ENCODE data around the gene IRF1. TPM values are rescaled to one million over a fixed set of nuclear protein-coding genes. Genes with fewer than 3 reads are reported as not detected.

IRF1 gene
- total RNA-seq, 1 experiment from 2014 or later = 1.8 TPM

GRCh38 chr5:132480546-132480892 lies 10.1 kb downstream of the IRF1 start:
- no peak for DNase-seq (ENCODE audit: low read depth, low spot score)
- in situ Hi-C loops (cut with HindIII; ENCODE audit: low pct_unique_long_range_greater_than_20kb, low sequenced_read_pairs) = no loop called here

GRCh38 chr5:132480042-132480441 lies 10.5 kb downstream of the IRF1 start:
- in situ Hi-C loops (cut with HindIII; ENCODE audit: low pct_unique_long_range_greater_than_20kb, low sequenced_read_pairs) = no loop called here
- DNase-seq (ENCODE audit: low read depth, low spot score) = no peak

DNA sequence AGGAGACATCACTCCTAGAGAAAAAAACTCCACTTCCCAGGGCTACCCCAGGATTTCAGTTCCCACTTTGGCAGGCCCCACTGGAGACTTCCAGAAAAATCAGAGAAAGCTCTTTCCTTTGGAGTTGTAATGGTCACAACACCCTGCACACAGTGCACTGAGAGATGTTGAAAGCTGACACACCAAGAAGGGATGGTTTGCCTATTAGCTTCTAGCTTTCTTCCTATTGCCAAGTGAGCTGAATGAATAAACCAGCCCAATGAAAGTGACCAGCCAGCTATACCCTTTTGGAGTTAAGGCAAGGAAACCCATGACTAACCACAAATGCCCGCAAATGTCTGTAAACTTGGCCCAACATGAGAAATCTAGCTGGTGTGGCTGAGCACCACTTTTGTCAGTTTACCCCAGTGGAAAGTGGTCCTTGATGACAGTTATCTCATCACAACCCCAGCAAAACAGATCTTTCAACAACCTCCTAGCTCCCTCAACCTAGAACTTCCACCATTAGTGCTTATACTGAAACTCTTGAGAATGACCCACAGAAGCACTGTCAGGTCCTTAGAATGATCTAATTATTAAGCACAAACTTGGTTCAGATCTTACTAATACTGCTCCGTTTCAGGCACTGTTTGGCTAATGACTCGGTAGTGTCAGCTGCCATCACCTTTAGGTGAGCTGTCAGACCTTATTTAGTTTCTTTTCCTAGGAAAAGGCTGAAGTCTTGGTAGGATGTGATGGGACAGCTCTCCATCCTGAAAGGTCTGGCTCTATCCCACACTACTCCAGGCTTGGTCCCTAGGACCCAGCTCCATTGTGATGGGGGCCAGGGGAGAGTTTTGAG lies 11.2 kb downstream of the IRF1 start:
- in situ Hi-C loops (cut with HindIII; ENCODE audit: low pct_unique_long_range_greater_than_20kb, low sequenced_read_pairs) = no loop called here
- no peak for DNase-seq (ENCODE audit: low read depth, low spot score)

DNA sequence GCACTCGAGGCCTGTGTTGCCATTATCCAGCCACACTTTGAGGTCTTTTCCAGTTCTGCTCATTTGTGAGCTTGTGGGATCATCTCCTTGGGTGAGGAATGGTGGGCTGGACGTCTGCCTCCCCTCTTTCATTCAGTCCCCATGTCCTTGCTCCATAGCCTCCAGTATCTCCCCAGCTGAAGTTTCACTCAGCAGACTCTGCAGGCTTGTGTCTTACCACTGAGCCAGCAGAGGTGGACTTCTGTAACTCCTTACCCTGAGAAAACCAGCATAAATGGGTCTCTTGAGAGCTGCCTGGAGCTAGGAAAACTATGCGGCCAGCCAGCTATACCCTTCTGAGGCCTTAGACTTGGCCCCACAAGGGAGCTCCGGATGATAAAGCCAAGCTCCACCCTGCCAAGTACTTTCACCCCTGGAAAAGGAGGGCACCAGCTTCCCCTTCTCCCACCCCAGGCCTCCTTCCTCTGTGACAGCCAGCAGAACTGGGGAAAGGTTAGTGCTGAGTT lies 12.2 kb downstream of the IRF1 start:
- in situ Hi-C loops (cut with HindIII; ENCODE audit: low pct_unique_long_range_greater_than_20kb, low sequenced_read_pairs) = no loop called here
- no peak for DNase-seq (ENCODE audit: low read depth, low spot score)

DNA sequence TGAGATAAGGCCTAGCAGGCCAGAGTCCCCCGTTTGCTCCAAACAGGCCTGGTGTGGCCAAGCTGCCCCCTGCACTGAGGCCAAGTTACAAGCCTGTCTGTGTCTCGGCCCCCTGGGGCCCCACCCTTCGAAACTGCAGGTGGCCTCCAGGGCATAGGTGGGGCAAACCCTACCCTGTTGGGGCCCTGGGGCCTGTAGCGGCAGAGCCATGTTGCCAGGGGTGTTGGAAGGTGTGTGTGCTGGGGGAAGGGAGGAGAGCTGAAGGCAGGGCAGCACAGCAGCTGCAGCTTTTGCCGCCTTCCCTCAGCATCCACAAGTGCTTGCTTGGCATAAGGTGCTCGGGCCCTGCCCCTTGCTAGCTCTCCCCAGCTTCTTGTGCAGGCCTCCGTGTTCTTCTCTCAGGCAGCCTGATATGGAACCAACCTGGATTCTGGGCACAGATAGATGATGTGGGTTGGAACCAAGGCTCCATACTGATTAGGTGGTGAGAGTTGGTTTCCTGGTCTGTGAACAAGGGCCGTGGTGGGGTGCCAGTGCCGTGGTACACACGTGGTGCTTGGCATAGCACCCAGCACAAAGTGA lies 12.7 kb downstream of the IRF1 start:
- in situ Hi-C loops (cut with HindIII; ENCODE audit: low pct_unique_long_range_greater_than_20kb, low sequenced_read_pairs) = no loop called here

GRCh38 chr5:132476876-132477781 lies 13.4 kb downstream of the IRF1 start:
- in situ Hi-C loops (cut with HindIII; ENCODE audit: low pct_unique_long_range_greater_than_20kb, low sequenced_read_pairs) = no loop called here
- DNase-seq (ENCODE audit: low read depth, low spot score) = peak; percentile 44

More for the DNA sequence above, 12.7 kb downstream of the IRF1 start:
- DNase-seq (ENCODE audit: low read depth, low spot score) = no peak

DNA sequence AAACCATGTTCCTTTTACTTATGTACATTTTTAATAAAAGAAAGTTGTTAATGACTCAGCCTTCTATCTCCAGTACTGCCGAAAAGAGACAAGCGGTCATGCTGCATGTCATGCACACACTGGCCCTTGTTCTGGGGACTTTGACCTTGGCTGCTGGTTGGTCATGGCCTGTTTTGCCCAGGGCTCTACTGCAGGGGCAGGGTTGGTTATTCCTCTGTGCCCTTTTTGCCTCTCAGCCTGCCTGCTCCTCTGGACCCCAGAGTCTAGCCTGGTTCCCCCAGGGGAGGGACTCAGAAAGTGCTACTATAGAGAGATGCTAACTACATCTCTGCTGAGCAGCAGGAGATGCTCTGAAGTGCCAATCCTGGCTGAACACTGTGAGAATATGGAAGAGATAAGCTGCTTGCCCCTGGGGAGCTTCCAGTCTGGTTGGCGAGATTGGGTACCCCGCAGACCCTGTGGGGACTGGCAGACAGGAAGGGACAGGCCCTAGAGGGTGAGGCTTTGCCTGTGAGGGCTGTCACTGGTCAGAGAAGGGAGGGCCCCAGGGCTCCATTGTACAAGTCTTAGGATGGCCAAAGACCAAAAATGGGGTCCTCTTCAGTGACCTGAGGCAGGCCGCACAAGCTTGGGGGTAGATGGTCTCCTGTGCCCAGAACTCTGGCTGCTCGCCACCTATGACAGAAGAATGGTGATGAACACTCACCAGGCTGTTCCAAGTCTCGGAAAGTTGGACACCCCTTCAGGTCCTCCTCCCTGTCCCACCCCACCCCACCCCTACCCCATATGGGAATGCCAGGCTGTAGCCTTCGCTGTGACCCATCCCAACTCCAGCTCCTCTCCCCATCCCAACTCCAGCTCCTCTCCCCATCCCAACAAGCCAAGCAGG lies 14.3 kb downstream of the IRF1 start:
- no peak for DNase-seq (ENCODE audit: low read depth, low spot score)
- in situ Hi-C loops (cut with HindIII; ENCODE audit: low pct_unique_long_range_greater_than_20kb, low sequenced_read_pairs) = no loop called here

GRCh38 chr5:132475497-132475882 lies 15.1 kb downstream of the IRF1 start:
- in situ Hi-C loops (cut with HindIII; ENCODE audit: low pct_unique_long_range_greater_than_20kb, low sequenced_read_pairs) = no loop called here
- no peak for DNase-seq (ENCODE audit: low read depth, low spot score)

DNA sequence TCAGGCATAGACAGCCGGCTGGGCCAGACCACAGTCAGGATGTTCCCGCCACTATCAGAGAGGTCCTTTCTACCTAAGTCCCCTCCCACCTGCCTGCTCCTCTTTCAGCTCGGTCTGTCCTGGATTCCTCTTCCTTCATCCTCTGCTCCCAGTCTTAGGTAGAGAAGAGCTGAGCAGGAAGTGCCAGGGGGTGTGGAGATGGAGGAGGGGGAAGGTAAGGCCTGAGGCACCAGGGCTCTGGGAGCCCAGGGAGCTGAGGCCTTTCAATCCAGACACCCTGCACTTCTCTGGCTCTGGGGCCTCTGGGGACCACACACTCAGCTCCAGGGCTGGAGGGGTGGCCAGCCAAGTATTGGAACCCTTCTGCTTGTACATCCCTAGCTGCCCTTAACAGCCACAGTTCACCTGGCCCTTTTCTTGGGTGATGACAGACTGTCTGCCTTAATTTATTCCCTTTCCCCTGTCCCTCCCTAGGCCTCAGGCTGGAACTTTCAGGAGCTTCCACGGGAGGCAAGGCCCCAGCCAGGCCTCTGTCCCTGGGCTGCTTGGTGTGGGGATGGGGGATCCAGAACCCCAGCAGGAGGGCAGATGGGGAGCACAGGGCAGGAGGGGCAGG lies 15.6 kb downstream of the IRF1 start:
- in situ Hi-C loops (cut with HindIII; ENCODE audit: low pct_unique_long_range_greater_than_20kb, low sequenced_read_pairs) = no loop called here

GRCh38 chr5:132474131-132474723 lies 16.3 kb downstream of the IRF1 start:
- in situ Hi-C loops (cut with HindIII; ENCODE audit: low pct_unique_long_range_greater_than_20kb, low sequenced_read_pairs) = no loop called here
- DNase-seq (ENCODE audit: low read depth, low spot score) = no peak

More for the DNA sequence above, 15.6 kb downstream of the IRF1 start:
- DNase-seq (ENCODE audit: low read depth, low spot score) = no peak

- DNase-seq (ENCODE audit: low read depth, low spot score) = no peak
- in situ Hi-C loops (cut with HindIII; ENCODE audit: low pct_unique_long_range_greater_than_20kb, low sequenced_read_pairs) = no loop called here
These were observed 16.9 kb downstream of the IRF1 start for GRCh38 chr5:132473668-132474067.

DNA sequence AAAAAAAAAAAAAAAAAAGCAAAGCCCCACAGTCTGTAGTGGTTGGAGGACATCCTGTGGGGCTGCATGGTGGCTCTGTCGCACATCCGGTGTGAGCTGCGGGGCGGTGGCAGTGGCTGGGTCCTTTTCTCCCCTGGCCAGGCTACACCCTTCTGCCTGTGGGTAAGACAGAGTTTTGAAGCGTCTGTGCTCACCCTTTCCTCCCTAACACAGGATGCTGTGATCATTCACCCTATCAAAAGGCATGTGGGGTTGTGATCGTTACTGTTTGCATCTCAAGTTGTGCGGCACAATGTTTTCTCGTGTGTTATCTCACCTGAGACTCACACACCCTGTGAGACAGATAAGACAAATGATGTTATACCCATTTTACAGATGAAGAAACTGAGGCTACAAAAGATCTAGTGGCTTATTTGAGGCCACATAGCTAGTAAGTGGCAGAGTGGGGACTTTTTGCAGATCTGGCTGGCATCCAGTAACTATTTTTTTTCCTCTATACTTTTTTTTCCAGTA lies 17.5 kb downstream of the IRF1 start:
- in situ Hi-C loops (cut with HindIII; ENCODE audit: low pct_unique_long_range_greater_than_20kb, low sequenced_read_pairs) = no loop called here
- no peak for DNase-seq (ENCODE audit: low read depth, low spot score)

DNA sequence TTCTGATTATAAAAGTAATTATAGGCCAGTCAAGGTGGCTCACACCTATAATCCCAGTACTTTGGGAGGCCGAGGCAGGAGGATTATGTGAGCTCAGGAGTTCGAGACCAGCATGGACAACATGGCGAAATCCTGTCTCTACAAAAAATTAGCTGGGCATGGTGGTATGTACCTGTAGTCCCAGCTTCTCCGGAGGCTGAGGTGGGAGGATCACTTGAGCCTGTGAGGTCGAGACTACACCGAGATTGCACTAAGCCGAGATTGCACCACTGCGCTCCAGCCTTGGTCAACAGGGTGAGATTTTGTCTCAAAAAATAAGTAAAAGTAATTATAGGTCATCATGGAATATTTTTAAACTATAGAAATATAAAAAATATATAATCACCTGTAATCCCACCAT lies 18.1 kb downstream of the IRF1 start:
- no peak for DNase-seq (ENCODE audit: low read depth, low spot score)
- in situ Hi-C loops (cut with HindIII; ENCODE audit: low pct_unique_long_range_greater_than_20kb, low sequenced_read_pairs) = no loop called here

- in situ Hi-C loops (cut with HindIII; ENCODE audit: low pct_unique_long_range_greater_than_20kb, low sequenced_read_pairs) = no loop called here
These were observed 18.6 kb downstream of the IRF1 start for GRCh38 chr5:132471944-132472343.

DNA sequence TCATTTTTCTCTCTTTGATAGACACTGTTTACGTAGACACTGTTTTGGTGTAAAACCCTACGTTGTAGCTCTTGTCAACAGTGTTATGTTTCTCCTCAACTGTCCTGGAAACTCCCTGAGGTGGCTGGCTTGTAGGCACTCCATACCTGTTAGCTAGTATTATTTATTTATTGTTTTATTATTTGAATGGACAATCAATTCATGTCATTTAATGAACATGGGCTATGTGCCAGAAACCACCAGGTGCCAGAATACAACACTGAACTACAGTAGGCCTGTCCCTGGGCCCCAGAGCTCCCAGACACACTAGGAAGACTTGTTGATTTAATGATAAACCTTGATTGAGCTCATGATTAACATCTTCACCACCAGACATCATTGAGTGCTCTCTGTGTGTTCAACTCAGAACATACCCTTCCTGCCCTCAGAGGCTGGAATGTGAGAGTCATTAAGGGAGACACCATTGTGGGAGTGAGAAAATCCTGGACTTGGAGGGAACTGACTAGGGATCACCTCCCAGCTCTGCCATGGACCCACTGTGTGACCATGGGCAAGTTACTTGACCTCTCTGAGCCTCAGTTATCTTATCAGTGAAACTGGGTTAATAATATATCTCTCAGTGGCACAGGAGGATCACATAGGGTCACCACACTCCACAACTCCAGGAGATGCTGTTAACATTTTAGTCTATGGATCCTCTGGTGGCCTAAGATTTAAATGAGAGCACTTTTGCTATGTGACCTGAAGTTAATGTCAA lies 19.2 kb downstream of the IRF1 start:
- in situ Hi-C loops (cut with HindIII; ENCODE audit: low pct_unique_long_range_greater_than_20kb, low sequenced_read_pairs) = no loop called here
- DNase-seq (ENCODE audit: low read depth, low spot score) = no peak

More at GRCh38 chr5:132471944-132472343, 18.6 kb downstream of the IRF1 start:
- DNase-seq (ENCODE audit: low read depth, low spot score) = no peak

DNA sequence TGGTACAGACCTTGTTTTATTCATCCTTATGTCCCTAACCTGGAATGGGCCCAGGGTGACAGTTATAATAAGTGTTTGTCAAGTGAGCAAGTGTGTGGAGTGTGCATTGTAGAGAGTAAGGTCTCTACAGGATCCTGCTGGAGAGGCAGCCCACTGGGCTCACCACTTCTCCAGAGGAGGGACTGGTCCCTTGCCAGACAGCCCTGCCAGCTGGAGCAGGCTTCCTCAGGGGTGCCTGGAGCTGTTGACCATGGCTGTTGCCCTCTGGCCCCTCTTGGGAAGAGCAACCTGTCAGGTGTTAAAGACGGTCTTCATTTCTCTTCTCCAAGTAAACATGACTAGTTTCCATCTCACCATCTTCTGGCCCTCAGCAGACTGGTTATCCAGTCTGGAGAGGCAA lies 20.0 kb downstream of the IRF1 start:
- in situ Hi-C loops (cut with HindIII; ENCODE audit: low pct_unique_long_range_greater_than_20kb, low sequenced_read_pairs) = no loop called here
- DNase-seq (ENCODE audit: low read depth, low spot score) = no peak
